Activated CD4-positive, alpha-beta T cell treated with anti-CD3 and anti-CD28 coated beads, Interleukin-2, Interleukin-4, amounts not matched to agents 100 ng/mL and 50 ng/mL, durations not matched to agents 16 hours and 8 hours (primary cell): Measurements from ENCODE around the gene A3GALT2.
"Not testable (repeated sequence)": the region's sequence is repeated elsewhere in the genome, so short reads cannot be mapped to it uniquely, and the experiment has no call there.

Source experiments
- DNase-seq: peaks from one replicate; pipeline ENCODE4 v3.0.0-alpha.2; 2020; ENCODE audit warnings: low spot score

The A3GALT2 gene

GRCh38 chr1:33294071-33295010 is 26.6 kb downstream of the A3GALT2 start:
- no peak for DNase-seq

GRCh38 chr1:33292726-33293340 is 28.1 kb downstream of the A3GALT2 start:
- DNase-seq: no peak

- not testable (repeated sequence) for DNase-seq
Measured at GRCh38 chr1:33290615-33291014, 30.3 kb downstream of the A3GALT2 start.

GRCh38 chr1:33289858-33290154 is 31.1 kb downstream of the A3GALT2 start:
- no peak for DNase-seq

- no peak for DNase-seq
Measured at GRCh38 chr1:33288976-33289857, 31.7 kb downstream of the A3GALT2 start.

- DNase-seq: no peak
Measured at GRCh38 chr1:33287317-33287716, 33.6 kb downstream of the A3GALT2 start.

GRCh38 chr1:33286451-33287185 is 34.3 kb downstream of the A3GALT2 start:
- DNase-seq: no peak

- DNase-seq: no peak
Measured at GRCh38 chr1:33284049-33284448, 36.8 kb downstream of the A3GALT2 start.

GRCh38 chr1:33282791-33283190 is 38.1 kb downstream of the A3GALT2 start:
- DNase-seq: no peak

GRCh38 chr1:33281554-33282303 is 39.2 kb downstream of the A3GALT2 start:
- DNase-seq: no peak

GRCh38 chr1:33280091-33280661 is 40.7 kb downstream of the A3GALT2 start:
- no peak for DNase-seq

GRCh38 chr1:33277488-33278084 is 43.3 kb downstream of the A3GALT2 start:
- no peak for DNase-seq

GRCh38 chr1:33276573-33277298 is 44.2 kb downstream of the A3GALT2 start:
- DNase-seq: no peak

GRCh38 chr1:33275706-33276572 is 45.0 kb downstream of the A3GALT2 start:
- DNase-seq: no peak

- no peak for DNase-seq
Measured at GRCh38 chr1:33275195-33275594, 45.7 kb downstream of the A3GALT2 start.

- no peak for DNase-seq
Measured at GRCh38 chr1:33274446-33274845, 46.5 kb downstream of the A3GALT2 start.

- no peak for DNase-seq
Measured at GRCh38 chr1:33273961-33274371, 46.9 kb downstream of the A3GALT2 start.

- no peak for DNase-seq
Measured at GRCh38 chr1:33273406-33273805, 47.5 kb downstream of the A3GALT2 start.

GRCh38 chr1:33272930-33273329 is 48.0 kb downstream of the A3GALT2 start:
- no peak for DNase-seq
